ENCODE measurements around the gene MYBL2. TPM values are rescaled to one million over a fixed set of nuclear protein-coding genes. Genes with fewer than 3 reads are reported as not detected.

Gene MYBL2
- total RNA-seq, 2 donors from 2014 or later = 139 to 182 TPM

DNA sequence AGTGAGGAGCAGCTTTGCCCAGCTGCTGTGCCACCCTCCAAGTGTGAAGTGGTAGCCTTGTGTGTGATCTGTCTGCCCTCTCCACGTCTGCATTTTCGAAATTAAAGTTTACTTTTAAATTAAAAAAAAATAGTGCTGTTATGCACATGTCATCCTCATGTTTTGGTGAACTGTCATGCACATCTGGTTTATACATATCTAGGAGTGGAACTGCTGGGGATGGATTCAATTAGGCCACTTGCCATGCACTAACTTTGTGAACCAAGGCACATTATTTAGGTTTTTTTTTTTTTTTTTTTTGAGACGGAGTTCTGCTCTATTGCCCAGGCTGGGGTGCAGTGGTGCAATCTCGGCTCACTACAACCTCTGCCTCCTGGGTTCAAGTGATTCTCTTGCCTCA, 56.3 kb downstream of the MYBL2 start:
- Mint-ChIP-seq H3K36me3 (ENCODE audit: low read depth) (peaks cover 11% of the 10 kb centered on the region), H3K9me3 (peaks cover 4% of the 10 kb centered on the region), H3K4me1 (peaks cover 13% of the 10 kb centered on the region), H3K27me3 (ENCODE audit: insufficient read depth) (no peaks in the 10 kb centered on the region), H3K4me3 (no peak overlapping the region), H3K27ac (no peak overlapping the region)
- Histone ChIP-seq H3K27ac (ENCODE audit: low read depth, low read length) (no peak overlapping the region), H3K4me3 (ENCODE audit: low read length) (no peak overlapping the region), H3K27me3 (ENCODE audit: control insufficient read depth, insufficient read depth, low read length, poor library complexity, severe bottlenecking) (no peaks in the 10 kb centered on the region), H3K9me3 (ENCODE audit: control insufficient read depth, low read length) (peaks cover 5% of the 10 kb centered on the region), H3K36me3 (ENCODE audit: control insufficient read depth, insufficient read depth, low read length) (no peaks in the 10 kb centered on the region), H3K4me1 (ENCODE audit: control insufficient read depth, insufficient read depth, low read length) (peaks cover 4% of the 10 kb centered on the region), H3K9ac (ENCODE audit: extremely low read depth, low read length, poor library complexity, severe bottlenecking) (no peak overlapping the region)
- no peak for DNase-seq
- 84 to 100% methylated on average over 2 to 4 of the region's 4 CpGs for WGBS, 2 experiments (ENCODE audit: insufficient coverage in 1 of 2, insufficient read length in 1 of 2)
- TF ChIP-seq, protein P1, sequence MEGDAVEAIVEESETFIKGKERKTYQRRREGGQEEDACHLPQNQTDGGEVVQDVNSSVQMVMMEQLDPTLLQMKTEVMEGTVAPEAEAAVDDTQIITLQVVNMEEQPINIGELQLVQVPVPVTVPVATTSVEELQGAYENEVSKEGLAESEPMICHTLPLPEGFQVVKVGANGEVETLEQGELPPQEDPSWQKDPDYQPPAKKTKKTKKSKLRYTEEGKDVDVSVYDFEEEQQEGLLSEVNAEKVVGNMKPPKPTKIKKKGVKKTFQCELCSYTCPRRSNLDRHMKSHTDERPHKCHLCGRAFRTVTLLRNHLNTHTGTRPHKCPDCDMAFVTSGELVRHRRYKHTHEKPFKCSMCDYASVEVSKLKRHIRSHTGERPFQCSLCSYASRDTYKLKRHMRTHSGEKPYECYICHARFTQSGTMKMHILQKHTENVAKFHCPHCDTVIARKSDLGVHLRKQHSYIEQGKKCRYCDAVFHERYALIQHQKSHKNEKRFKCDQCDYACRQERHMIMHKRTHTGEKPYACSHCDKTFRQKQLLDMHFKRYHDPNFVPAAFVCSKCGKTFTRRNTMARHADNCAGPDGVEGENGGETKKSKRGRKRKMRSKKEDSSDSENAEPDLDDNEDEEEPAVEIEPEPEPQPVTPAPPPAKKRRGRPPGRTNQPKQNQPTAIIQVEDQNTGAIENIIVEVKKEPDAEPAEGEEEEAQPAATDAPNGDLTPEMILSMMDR (conservative IDR thresholded peaks at IDR 0.05) = no peak

DNA sequence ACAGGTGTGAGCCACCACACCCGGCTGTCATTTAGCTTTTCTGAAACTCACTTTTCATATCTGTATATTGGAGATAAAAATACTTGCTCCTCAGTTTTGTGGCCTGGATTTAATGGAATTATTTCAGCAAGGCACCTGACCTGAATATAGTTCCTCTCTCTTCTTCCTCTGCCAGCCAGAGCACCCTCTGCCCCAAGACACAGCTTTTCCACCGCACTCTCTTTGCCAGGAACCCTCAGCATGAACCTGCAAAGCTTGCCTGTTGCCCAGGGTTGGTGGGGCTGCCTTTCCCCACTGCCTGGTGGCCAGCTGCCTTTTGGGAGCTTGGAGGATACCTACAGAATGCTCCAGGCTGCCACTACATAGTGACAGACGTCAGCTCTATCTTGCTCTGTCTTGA, 56.8 kb downstream of the MYBL2 start:
- Histone ChIP-seq H3K9ac (ENCODE audit: extremely low read depth, low read length, poor library complexity, severe bottlenecking) (no peak overlapping the region), H3K4me3 (ENCODE audit: low read length) (no peak overlapping the region), H3K4me1 (ENCODE audit: control insufficient read depth, insufficient read depth, low read length) (peaks cover 4% of the 10 kb centered on the region), H3K27me3 (ENCODE audit: control insufficient read depth, insufficient read depth, low read length, poor library complexity, severe bottlenecking) (no peaks in the 10 kb centered on the region), H3K27ac (ENCODE audit: low read depth, low read length) (no peak overlapping the region), H3K36me3 (ENCODE audit: control insufficient read depth, insufficient read depth, low read length) (no peaks in the 10 kb centered on the region), H3K9me3 (ENCODE audit: control insufficient read depth, low read length) (peaks cover 5% of the 10 kb centered on the region)
- no peak overlapping the region for H3K4me3 Mint-ChIP-seq
- 88 to 91% methylated on average over 2 to 3 of the region's 3 CpGs for WGBS, 2 experiments (ENCODE audit: insufficient coverage in 1 of 2, insufficient read length in 1 of 2)
- TF ChIP-seq, protein P1 (conservative IDR thresholded peaks at IDR 0.05) = no peak
- peaks cover 4% of the 10 kb centered on the region for H3K9me3 Mint-ChIP-seq
- H3K27ac Mint-ChIP-seq = no peak overlapping the region
- DNase-seq = no peak
- no peaks in the 10 kb centered on the region for H3K27me3 Mint-ChIP-seq (ENCODE audit: insufficient read depth)
- peaks cover 13% of the 10 kb centered on the region for H3K4me1 Mint-ChIP-seq
- H3K36me3 Mint-ChIP-seq (ENCODE audit: low read depth) = peaks cover 11% of the 10 kb centered on the region

DNA sequence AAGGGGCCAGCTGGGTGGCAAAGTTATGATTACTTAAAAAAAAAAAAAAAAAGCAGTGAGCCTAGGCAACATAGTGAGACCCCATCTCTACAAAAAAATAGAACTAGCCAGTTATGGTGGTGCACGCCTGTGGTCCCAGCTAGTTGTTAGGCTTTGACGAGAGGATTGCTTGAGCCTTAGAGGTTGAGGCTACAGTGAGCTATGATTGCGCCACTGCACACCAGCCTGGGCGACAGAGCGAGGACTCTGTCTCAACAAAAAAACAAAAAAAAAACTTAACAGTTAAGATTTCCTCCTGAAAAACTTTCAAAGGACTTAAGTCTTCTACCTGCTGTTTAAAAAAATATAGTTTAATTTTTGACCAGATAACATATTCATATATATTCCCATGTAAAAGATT, 57.5 kb downstream of the MYBL2 start:
- TF ChIP-seq, protein P1 (conservative IDR thresholded peaks at IDR 0.05) = no peak
- Histone ChIP-seq H3K9ac (ENCODE audit: extremely low read depth, low read length, poor library complexity, severe bottlenecking) (no peak overlapping the region), H3K9me3 (ENCODE audit: control insufficient read depth, low read length) (peaks cover 5% of the 10 kb centered on the region), H3K4me1 (ENCODE audit: control insufficient read depth, insufficient read depth, low read length) (peaks cover 4% of the 10 kb centered on the region), H3K27ac (ENCODE audit: low read depth, low read length) (no peak overlapping the region), H3K36me3 (ENCODE audit: control insufficient read depth, insufficient read depth, low read length) (no peaks in the 10 kb centered on the region), H3K4me3 (ENCODE audit: low read length) (no peak overlapping the region), H3K27me3 (ENCODE audit: control insufficient read depth, insufficient read depth, low read length, poor library complexity, severe bottlenecking) (no peaks in the 10 kb centered on the region)
- H3K9me3 Mint-ChIP-seq = peaks cover 3% of the 10 kb centered on the region
- DNase-seq = no peak
- no peak overlapping the region for H3K4me3 Mint-ChIP-seq
- H3K27ac Mint-ChIP-seq = no peak overlapping the region
- peaks cover 6% of the 10 kb centered on the region for H3K36me3 Mint-ChIP-seq (ENCODE audit: low read depth)
- H3K4me1 Mint-ChIP-seq = peaks cover 13% of the 10 kb centered on the region
- 92% methylated on average over 5 of the region's 5 CpGs for WGBS, 2 experiments (ENCODE audit: insufficient coverage in 1 of 2, insufficient read length in 1 of 2)
- no peaks in the 10 kb centered on the region for H3K27me3 Mint-ChIP-seq (ENCODE audit: insufficient read depth)

Data from endodermal cell (in vitro differentiated cells).